GM12892 (cell line): ENCODE data around the gene RRP1B.

ENCODE experiments used
- POLR2A ChIP-seq: IDR thresholded peaks from 2 replicates; pipeline ENCODE4 v1.6.1; 2011; ENCODE audit warnings: low read depth, low read length, control low read depth
- TAF1 ChIP-seq: IDR thresholded peaks from 2 replicates; pipeline ENCODE4 v1.6.1; 2011; ENCODE audit warnings: low read depth, mild to moderate bottlenecking, control low read depth, low read length, borderline replicate concordance

DNA sequence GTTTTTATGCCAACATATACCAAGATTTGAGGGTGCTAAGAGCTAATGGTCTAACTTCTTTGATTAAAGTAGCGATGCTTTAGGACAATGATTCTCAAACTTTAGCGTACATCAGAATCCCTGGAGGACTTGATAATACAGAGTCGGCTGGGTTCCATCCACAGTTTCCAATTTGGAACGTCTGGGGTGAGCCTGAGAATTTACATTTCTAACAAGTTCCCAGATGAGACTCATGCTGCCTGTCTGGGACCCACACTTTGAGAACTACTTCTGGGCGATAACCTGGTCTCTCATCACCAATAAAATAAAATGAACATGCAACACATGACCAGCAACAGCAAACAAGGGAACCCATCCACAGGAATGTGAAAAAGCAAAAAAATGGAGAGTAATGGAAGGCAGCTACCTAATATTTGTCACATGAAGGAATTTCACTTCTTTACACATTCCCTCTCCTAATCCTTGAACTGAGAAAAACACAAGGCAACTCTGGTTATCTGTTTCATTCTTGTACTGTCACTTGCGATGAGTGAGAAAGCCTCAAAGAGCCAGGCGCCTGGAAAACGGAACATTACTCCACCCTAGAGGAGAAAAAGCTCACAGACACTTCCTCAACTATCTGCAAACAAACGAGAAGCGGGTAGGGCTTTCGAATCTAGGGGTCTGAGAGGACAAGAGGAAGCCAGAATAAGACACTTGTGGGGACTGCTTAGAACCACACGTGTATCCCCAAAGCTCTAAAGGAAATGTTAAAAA is 14.0 kb upstream of the RRP1B start:
- TF ChIP-seq POLR2A (no peak), TAF1 (no peak)
